ENCODE measurements around the gene PSD2. TPM values are rescaled to one million over a fixed set of nuclear protein-coding genes. Genes with fewer than 3 reads are reported as not detected.

PSD2 gene
- total and polyA plus RNA-seq, 2 of the 13 experiments (the other 11 are each of a cell fraction or from before 2014, with no cell fraction given) = 0.07 TPM; not detected in 1

- POLR2A ChIA-PET = no interaction called here
- 34% methylated on average over 7 of the region's 7 CpGs for WGBS (ENCODE audit: low lambda C conversion rate)
- Histone ChIP-seq H3K4me2 (ENCODE audit: low read depth, low read length) (no peak overlapping the region), H3K4me3 (replicated peaks in 1 of 3; ENCODE audit: insufficient read depth in 1 of 3, low read depth in 2 of 3, low read length in 3 of 3) (no peak overlapping the region), H3K79me2 (ENCODE audit: insufficient read depth, low read length) (no peaks in the 10 kb centered on the region), H3K27me3 (ENCODE audit: control insufficient read depth in 1 of 2, insufficient read depth in 2 of 2, low read length in 2 of 2) (peaks cover 4 to 21% of the 10 kb centered on the region in 2 experiments; a peak in 4 of 5 replicates), H3K9me3 (ENCODE audit: low read length) (no peaks in the 10 kb centered on the region), H3K9ac (ENCODE audit: insufficient read depth, low read depth, low read length) (no peak overlapping the region), H3K4me1 (ENCODE audit: insufficient read depth, low read length) (peaks cover 10% of the 10 kb centered on the region), H3K27ac (ENCODE audit: extremely low read length, insufficient read depth, low read length) (no peak overlapping the region), H2AFZ (ENCODE audit: low read length) (no peak overlapping the region), H3K36me3 (replicated peaks in 1 of 2; ENCODE audit: control insufficient read depth in 1 of 2, insufficient read depth in 2 of 2, low read length in 2 of 2) (no peaks in the 10 kb centered on the region), H4K20me1 (ENCODE audit: insufficient read depth, low read length) (no peaks in the 10 kb centered on the region)
- ATAC-seq = no peak
- FAIRE-seq = no peak
- intact Hi-C loops (cut with micrococcal nuclease; ENCODE audit: unreplicated experiment) (no loop called here), in situ Hi-C loops (cut with HindIII; ENCODE audit: extremely low pct_ligation_motif_present, low pct_unique_long_range_greater_than_20kb) (no loop called here)
- TF ChIP-seq ZNF121 (CRISPR knock-in tag; IDR thresholded peaks at IDR 0.05) = peak; percentile 54; the same call in 1 of the 2 replicates
- TF ChIP-seq FIP1L1 (IDR thresholded peaks at IDR 0.05; ENCODE audit: borderline replicate concordance, insufficient read depth, low read depth, low read length) = no peak
- no peak for DNase-seq (ENCODE audit: low spot score)
- CTCF ChIA-PET (ENCODE audit: low intra/inter-chr PET ratio, low total read pairs) = no interaction called here
- BruUV-seq (replicated peaks) = no TSS peak
Measured at GRCh38 chr5:139783436-139783965, 12.1 kb upstream of the PSD2 start.

GRCh38 chr5:139784488-139784887 is 11.1 kb upstream of the PSD2 start:
- Histone ChIP-seq H3K27me3 (ENCODE audit: control insufficient read depth in 1 of 2, insufficient read depth in 2 of 2, low read length in 2 of 2) (peaks cover 4 to 31% of the 10 kb centered on the region in 2 experiments; a peak in 4 of 5 replicates), H3K36me3 (replicated peaks in 1 of 2; ENCODE audit: control insufficient read depth in 1 of 2, insufficient read depth in 2 of 2, low read length in 2 of 2) (no peaks in the 10 kb centered on the region), H3K9ac (ENCODE audit: insufficient read depth, low read depth, low read length) (no peak overlapping the region), H4K20me1 (ENCODE audit: insufficient read depth, low read length) (no peaks in the 10 kb centered on the region), H3K4me2 (ENCODE audit: low read depth, low read length) (no peak overlapping the region), H3K9me3 (ENCODE audit: low read length) (no peaks in the 10 kb centered on the region), H3K27ac (ENCODE audit: extremely low read length, insufficient read depth, low read length) (no peak overlapping the region), H3K79me2 (ENCODE audit: insufficient read depth, low read length) (no peaks in the 10 kb centered on the region), H3K4me1 (ENCODE audit: insufficient read depth, low read length) (peaks cover 14% of the 10 kb centered on the region), H3K4me3 (replicated peaks in 1 of 3; ENCODE audit: insufficient read depth in 1 of 3, low read depth in 2 of 3, low read length in 3 of 3) (no peak overlapping the region), H2AFZ (ENCODE audit: low read length) (no peak overlapping the region)
- no peak for DNase-seq (ENCODE audit: low spot score)
- in situ Hi-C loops (cut with HindIII; ENCODE audit: extremely low pct_ligation_motif_present, low pct_unique_long_range_greater_than_20kb) = no loop called here
- POLR2A ChIA-PET = no interaction called here
- BruUV-seq (replicated peaks) = no TSS peak
- intact Hi-C loops (cut with micrococcal nuclease; ENCODE audit: unreplicated experiment) = no loop called here
- ATAC-seq = no peak
- CTCF ChIA-PET (ENCODE audit: low intra/inter-chr PET ratio, low total read pairs) = no interaction called here
- FAIRE-seq = no peak
- WGBS (ENCODE audit: low lambda C conversion rate) = 31% methylated on average over 3 of the region's 3 CpGs
- no peak for TF ChIP-seq EED (CRISPR knock-in tag; IDR thresholded peaks at IDR 0.05)
- TF ChIP-seq ZNF329 (CRISPR knock-in tag; IDR thresholded peaks at IDR 0.05; ENCODE audit: low read depth) = no peak
- no peak for TF ChIP-seq KLF16 (CRISPR knock-in tag; IDR thresholded peaks at IDR 0.05)
- no peak for TF ChIP-seq STAT5B (CRISPR knock-in tag; IDR thresholded peaks at IDR 0.05)
- no peak for TF ChIP-seq NFE2L1 (CRISPR knock-in tag; IDR thresholded peaks at IDR 0.05; ENCODE audit: borderline replicate concordance)
- TF ChIP-seq POLR2AphosphoS2 (IDR thresholded peaks at IDR 0.05; ENCODE audit: low read depth, low read length) = no peak
- no peak for TF ChIP-seq ZNF790 (CRISPR knock-in tag; IDR thresholded peaks at IDR 0.05; ENCODE audit: borderline replicate concordance)
- no peak for TF ChIP-seq ZFP1 (CRISPR knock-in tag; IDR thresholded peaks at IDR 0.05)
- TF ChIP-seq ZNF800 (CRISPR knock-in tag; IDR thresholded peaks at IDR 0.05) = no peak
- no peak for TF ChIP-seq KDM2A (CRISPR knock-in tag; IDR thresholded peaks at IDR 0.05; ENCODE audit: borderline replicate concordance, low read depth)
- no peak for TF ChIP-seq TIGD3 (CRISPR knock-in tag; IDR thresholded peaks at IDR 0.05; ENCODE audit: borderline replicate concordance)

Measured in HepG2 (cell line).